Central memory CD4-positive, alpha-beta T cell (primary cell): ENCODE measurements around the gene CLIP3.

Experiments used
- DNase-seq: peaks from one replicate; pipeline ENCODE4 v3.0.0; 2022

The CLIP3 gene

GRCh38 chr19:35975608-35976214, 57.0 kb downstream of the CLIP3 start:
- no peak for DNase-seq

GRCh38 chr19:35973487-35973886, 59.2 kb downstream of the CLIP3 start:
- no peak for DNase-seq

- DNase-seq: no peak
These were observed 65.9 kb downstream of the CLIP3 start for GRCh38 chr19:35966771-35967170.
